GM18517 (cell line): ENCODE data around the gene TNFRSF18.

Source experiments
- ATAC-seq: cut with Tn5 transposase; IDR thresholded peaks from one replicate; pipeline ENCODE4 v1.9.1; 2021; ENCODE audit warnings: mild to moderate bottlenecking, moderate library complexity; ENCODE audit not compliant: unreplicated experiment

Gene TNFRSF18

DNA sequence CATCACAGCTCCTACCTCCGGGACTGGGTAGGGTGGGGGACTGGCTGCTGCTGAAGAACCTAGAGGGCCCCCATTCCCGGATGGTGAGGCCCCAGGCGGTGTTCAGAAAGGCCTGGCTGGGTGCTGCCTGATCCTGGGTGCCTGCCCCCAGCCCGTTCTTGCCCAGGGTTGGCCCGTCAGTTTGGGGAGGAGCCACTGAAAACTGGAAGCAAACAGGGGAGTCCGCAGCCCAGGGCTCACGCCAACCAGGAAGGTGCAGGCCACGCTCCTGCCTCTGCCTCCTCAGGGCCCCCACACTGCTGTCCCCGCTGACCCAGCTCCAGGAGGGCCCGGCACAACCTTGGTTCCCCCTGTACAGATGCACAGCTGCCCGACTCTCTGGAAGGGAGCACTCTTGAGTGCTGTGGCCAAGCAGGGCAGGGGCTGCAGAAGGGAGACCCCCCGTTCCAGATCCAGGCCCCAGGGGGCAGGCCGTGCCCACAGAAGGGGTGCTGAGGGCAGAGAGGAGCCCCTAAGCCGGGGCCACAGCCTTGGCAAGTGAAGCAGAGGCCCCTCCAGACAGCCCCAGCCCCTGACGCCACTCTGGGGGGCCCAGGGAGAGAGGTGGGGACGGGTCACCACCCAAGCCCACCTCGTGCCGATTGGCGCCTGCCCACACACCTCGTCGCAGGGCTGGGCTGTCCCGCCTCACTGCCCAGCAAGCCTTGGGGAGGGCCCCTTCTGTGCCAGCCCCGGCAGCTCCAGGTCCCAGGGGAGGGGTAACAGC, 34.6 kb upstream of the TNFRSF18 start:
- ATAC-seq = no peak

GRCh38 chr1:1240348-1240732, 33.9 kb upstream of the TNFRSF18 start:
- no peak for ATAC-seq

DNA sequence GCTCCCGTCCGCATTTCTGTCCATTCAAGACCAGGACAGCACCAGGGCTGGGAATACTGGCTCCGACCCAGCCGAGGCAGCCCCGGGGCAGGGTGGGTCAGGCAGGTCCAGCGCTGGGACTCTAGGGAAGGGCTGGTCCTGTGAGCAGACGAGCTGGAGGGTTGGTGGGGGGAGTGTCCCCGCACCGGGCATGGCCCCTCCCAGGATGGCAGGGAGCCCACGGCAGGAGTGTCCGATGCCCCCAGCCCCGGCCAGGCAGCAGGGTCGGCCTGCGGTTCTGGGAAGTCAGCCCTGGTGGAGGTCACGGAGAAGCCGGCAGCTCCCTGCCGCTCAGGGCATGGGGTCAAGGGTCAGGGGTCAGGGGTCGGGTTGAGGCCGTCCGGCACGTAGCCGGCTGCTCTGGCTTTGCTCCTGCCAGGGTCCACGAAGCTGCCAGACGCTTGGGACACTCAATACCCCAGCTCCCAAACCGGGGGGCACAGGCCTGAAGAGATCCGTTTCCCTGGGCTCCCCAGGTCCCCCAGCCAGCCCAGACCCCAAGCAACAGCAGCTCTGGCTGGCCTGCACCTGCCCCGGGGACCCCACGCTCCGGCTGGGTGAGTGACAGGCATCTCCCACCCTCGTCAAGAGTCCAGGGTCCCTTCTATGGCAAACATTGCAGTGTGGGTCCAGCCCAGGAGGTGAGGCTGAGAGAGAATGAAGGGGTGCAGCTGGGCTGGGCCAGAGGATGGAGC, 33.4 kb upstream of the TNFRSF18 start:
- no peak for ATAC-seq

GRCh38 chr1:1239227-1239613, 32.8 kb upstream of the TNFRSF18 start:
- ATAC-seq = no peak

GRCh38 chr1:1238702-1239178, 32.3 kb upstream of the TNFRSF18 start:
- no peak for ATAC-seq

DNA sequence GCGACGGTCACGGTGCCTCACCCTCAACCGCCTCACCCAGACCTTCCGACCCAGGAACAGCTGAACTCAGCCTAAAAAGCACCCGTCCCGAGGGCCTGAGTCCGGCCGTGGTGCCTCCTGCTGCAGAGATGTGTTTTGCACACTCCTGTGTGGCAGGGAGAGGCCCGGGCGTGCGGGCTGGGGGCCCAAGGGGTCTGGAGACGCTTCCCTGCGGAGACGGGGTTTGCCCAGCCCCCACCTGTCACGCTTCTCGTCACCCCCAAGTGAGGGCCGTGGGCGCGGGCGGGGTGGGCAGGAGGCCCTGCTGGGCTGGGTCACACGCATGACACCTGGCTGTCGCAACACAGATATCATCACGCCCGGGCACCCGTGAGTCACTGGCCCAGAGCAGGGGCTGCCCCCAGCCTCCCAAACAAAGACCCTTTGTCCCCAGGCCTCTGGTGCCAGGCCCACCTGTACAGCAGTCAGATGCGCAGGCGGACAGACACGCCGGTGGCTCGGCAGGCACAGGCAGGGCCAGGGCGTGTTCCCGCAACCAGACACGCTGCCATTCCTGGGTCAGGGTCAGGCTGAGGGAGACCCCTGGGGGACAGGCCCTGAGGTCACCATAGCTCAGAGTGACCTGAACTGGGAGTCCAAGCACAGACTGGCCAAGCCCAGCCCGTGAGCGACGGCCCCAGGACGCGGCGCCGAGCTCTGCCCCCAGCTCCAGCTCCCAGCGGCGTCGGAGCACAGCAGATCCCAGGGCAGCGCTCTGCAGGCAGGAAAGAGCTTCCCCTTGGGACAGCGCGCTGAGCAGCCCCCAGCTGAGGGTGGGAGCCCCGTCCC, 31.7 kb upstream of the TNFRSF18 start:
- ATAC-seq = no peak

GRCh38 chr1:1236945-1237873, 30.8 kb upstream of the TNFRSF18 start:
- ATAC-seq = no peak

- no peak for ATAC-seq
Observed at GRCh38 chr1:1236176-1236763, 29.9 kb upstream of the TNFRSF18 start.

- no peak for ATAC-seq
Observed at GRCh38 chr1:1235016-1235744, 28.8 kb upstream of the TNFRSF18 start.

DNA sequence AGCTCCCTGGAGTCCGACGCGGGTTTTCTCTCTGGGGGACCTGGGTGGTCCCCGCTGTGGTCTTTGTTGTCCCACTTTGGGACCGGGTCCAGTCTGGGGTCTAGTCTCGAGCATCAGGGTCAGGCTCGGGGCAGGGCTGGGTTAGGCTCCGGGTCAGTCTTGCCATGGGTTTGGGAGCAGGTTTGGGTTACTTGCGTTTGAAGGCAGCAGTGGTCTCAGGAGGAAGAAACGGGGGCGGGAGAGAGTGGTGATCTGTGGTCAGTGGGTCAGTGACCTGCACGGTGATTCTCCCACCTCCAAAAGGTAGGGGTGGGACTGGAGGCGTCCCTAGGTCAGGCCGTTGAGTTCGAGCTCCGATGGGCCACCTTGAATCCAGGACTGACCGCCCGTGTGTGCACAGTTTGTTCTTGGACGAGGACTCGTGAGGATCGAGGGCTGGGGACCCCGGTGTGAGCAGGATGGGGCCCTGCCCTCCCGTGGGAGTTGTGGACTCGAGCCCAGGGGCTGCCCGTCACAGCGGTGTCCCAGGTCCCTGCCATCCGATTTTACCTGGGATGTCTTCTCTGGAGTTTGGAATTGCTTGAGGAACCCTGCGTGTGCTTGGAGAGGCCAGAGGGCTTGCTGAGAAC, 27.9 kb upstream of the TNFRSF18 start:
- no peak for ATAC-seq

- no peak for ATAC-seq
Observed at GRCh38 chr1:1233567-1233892, 27.1 kb upstream of the TNFRSF18 start.

DNA sequence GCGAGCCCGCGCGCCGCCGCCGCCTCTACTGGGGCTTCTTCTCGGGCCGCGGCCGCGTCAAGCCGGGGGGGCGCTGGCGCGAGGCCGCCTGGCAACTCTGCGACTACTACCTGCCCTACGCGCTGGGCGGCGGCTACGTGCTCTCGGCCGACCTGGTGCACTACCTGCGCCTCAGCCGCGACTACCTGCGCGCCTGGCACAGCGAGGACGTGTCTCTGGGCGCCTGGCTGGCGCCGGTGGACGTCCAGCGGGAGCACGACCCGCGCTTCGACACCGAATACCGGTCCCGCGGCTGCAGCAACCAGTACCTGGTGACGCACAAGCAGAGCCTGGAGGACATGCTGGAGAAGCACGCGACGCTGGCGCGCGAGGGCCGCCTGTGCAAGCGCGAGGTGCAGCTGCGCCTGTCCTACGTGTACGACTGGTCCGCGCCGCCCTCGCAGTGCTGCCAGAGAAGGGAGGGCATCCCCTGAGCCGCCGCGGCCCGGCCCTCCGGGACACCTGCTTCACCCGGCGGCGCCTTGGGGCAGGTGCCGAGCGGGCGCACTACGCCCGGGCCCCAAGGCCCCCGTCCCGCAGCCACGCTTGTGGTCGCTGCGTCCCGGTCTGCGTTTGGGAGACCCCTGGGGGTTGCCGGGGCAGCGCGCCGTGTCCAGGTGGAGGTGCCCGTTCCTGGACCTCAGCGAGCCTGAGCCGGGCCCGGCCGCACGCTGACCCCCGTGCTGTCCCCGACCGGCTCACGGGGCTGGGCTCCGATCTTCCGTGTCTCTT, 26.6 kb upstream of the TNFRSF18 start:
- ATAC-seq = no peak

- ATAC-seq = no peak
Observed at GRCh38 chr1:1232208-1232795, 25.9 kb upstream of the TNFRSF18 start, which contains the start of gene B3GALT6. Gene B3GALT6, plus strand, starts transcription at chr1:1232237. Its CDS starts 42 bp downstream, at chr1:1232279.

DNA sequence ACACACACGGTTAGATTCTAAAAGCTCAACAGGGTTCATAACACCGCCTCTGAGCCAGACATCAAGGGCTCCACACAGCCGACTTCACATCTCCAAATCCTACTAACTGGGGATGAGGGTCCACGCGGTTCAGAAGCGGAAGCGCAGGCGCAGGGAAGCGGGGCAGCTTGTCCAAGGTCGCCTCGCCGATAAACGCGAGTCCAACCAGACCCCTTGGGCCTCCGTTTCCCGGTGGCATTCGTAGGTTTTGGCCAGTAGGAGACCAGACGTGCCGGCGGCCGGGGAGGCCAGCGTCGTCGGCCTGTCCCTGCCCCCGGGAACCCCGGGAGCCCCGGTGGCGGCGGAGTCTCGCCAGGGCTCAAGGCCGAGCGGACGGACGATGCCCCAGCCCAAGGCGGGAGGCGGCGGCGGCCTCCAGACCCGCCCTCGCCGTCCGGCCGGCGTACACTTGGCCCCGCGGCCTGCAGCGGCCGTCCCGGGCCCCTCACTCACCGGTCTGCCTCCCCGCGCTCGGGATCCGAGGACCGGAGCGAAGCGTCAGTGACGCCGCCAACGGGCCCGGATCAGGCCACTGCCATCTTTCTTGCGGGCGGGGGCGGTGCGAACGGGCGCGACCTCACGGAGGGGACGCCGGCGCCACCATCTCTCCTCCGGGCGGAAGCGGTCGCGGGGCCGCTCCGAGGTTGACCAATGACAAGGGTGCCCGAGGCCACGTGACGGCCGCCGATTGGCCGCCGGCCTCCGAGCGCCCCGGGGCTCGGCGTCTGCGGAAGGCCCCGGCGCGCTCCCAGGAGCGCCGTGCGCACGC, 25.2 kb upstream of the TNFRSF18 start, which contains the start of gene SDF4:
Gene SDF4 (minus strand): TSS at position 602 of the 808 bp plus-strand sequence. CDS start 3,229 bp downstream, outside the sequence.
- ATAC-seq = peak; percentile 85

GRCh38 chr1:1230656-1231399, 24.4 kb upstream of the TNFRSF18 start:
- ATAC-seq = no peak

DNA sequence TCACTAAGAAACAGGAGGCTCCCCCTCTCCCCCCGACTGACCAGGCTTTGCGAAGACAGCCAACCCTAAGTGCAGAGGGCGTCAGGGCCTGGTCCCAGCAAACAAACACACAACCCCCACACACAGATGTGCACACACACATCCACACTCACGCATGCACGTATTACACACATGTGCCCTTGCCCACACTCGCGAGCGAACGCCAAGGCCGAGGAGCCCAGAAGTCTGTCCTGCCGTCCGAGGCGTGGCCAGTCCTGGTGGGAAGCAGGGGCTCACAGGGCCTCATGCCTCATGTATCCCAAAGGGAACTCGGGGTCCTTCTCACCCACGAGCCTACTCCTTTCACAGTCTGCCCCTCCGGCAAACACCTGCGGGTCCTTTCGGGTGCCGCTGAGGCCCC, 23.4 kb upstream of the TNFRSF18 start:
- no peak for ATAC-seq
